Mucosa of descending colon (tissue), 3 donors: Measurements from ENCODE around the gene IQSEC2. TPM values are rescaled to one million over a fixed set of nuclear protein-coding genes. Genes with fewer than 3 reads are reported as not detected.

Experiments used
- ATAC-seq: fragments of 200-7000 bp; cut with Tn5 transposase; one replicate; pipeline ENCODE4 v1.9.1; 2020; ENCODE audit warnings: mild to moderate bottlenecking, moderate library complexity
- DNase-seq, 3 donors: peaks; one replicate each; pipeline ENCODE4 v3.0.0-alpha.2; 2020
- H3K36me3 ChIP-seq: fragments of 200-600 bp; one replicate; pipeline ENCODE4 v1.8.0; 2021; ENCODE audit warnings: low read depth, mild to moderate bottlenecking
- H3K4me1 ChIP-seq: fragments of 200-600 bp; one replicate; pipeline ENCODE4 v1.8.0; 2021; ENCODE audit warnings: low read depth, mild to moderate bottlenecking
- H3K4me3 ChIP-seq: fragments of 200-600 bp; one replicate; pipeline ENCODE4 v1.8.0; 2021; ENCODE audit warnings: mild to moderate bottlenecking
- H3K9me3 ChIP-seq: fragments of 200-600 bp; one replicate; pipeline ENCODE4 v1.8.0; 2021; ENCODE audit warnings: mild to moderate bottlenecking
- intact Hi-C, 2 donors: fragments of 100-400 bp; cut with DNase I in 1 of 2; cut with micrococcal nuclease in 1 of 2; formaldehyde crosslinking; loops; one replicate each; pipeline versions ENCODE4 v1.11.0 to v1.11.1; 2022; cut with DNase I, micrococcal nuclease
- total RNA-seq, 3 donors: library from RNA; stranded (reverse); fragmentation: NEBNext Ultra II Directional in 2 of 3; extraction: Animal tissue kit (Norgen Biotek cat#: 25700) in 2 of 3; gene quantifications; one replicate each; pipeline versions ENCODE4 v1.2.1 to v1.2.4, GENCODE V29; 2021 to 2023
- TF ChIP-seq, protein P1 (sequence below): fragments of 200-600 bp; IDR thresholded peaks from one replicate; pipeline ENCODE4 v1.8.0; 2022; ENCODE audit warnings: antibody characterized with exemption, mild to moderate bottlenecking
- donor health status: DM: no; HTN: no; CAD: no; lungs with moderate emphysema.
- donor health status: DM: no; HTN: no; CAD: no.
- donor health status: DM: no; HTN: yes; CAD: no.

The IQSEC2 gene
- total RNA-seq, 3 donors from 2014 or later: 28.0 to 39.3 (median 30.9) TPM

DNA sequence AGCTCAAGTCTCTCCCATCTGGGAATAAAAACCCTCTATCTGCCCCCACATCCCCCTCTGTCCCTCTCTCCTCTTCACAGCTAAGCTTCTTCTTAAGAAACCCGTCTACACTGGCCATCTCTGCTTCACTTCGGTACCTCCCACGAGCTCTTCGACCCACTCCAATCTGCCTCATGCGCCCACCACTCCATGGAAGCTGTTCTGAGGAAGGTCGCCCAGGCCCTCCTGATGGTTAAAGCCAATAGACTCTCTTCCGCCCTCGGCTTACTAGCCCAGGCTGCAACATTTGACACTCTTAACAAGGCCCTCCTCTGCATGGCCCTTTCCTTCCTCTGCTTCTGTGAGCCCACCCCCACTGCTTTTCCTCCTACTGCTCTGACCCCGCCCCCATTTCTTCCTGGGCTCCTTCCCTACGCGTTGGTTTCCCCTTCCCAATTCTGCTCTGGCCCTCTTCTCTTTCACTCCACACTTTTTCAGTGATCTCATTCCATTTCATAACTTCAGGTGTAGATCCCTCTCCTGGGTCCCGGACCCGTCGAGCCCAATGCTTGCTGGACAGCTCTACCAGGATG, 11.8 kb downstream of the IQSEC2 start:
- Histone ChIP-seq H3K36me3 (no peaks in the 10 kb centered on the region), H3K9me3 (no peaks in the 10 kb centered on the region), H3K4me3 (no peak overlapping the region), H3K4me1 (peaks cover 2% of the 10 kb centered on the region)
- ATAC-seq: no peak
- DNase-seq: no peak
- TF ChIP-seq, protein P1, sequence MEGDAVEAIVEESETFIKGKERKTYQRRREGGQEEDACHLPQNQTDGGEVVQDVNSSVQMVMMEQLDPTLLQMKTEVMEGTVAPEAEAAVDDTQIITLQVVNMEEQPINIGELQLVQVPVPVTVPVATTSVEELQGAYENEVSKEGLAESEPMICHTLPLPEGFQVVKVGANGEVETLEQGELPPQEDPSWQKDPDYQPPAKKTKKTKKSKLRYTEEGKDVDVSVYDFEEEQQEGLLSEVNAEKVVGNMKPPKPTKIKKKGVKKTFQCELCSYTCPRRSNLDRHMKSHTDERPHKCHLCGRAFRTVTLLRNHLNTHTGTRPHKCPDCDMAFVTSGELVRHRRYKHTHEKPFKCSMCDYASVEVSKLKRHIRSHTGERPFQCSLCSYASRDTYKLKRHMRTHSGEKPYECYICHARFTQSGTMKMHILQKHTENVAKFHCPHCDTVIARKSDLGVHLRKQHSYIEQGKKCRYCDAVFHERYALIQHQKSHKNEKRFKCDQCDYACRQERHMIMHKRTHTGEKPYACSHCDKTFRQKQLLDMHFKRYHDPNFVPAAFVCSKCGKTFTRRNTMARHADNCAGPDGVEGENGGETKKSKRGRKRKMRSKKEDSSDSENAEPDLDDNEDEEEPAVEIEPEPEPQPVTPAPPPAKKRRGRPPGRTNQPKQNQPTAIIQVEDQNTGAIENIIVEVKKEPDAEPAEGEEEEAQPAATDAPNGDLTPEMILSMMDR: no peak
- intact Hi-C loops: no loop called here

GRCh38 chrX:53268173-53268572, 13.2 kb downstream of the IQSEC2 start:
- no peaks in the 10 kb centered on the region for H3K9me3 ChIP-seq
- H3K4me1 ChIP-seq: peaks cover 2% of the 10 kb centered on the region
- DNase-seq (no peak), ATAC-seq (no peak)
- H3K4me3 ChIP-seq: no peak overlapping the region
- H3K36me3 ChIP-seq: no peaks in the 10 kb centered on the region
- TF ChIP-seq, protein P1: no peak
- intact Hi-C loops: no loop called here

- intact Hi-C loops: no loop called here
- no peak overlapping the region for H3K4me3 ChIP-seq
- DNase-seq (no peak), ATAC-seq (no peak)
- TF ChIP-seq, protein P1: no peak
- no peaks in the 10 kb centered on the region for H3K9me3 ChIP-seq
- H3K4me1 ChIP-seq: peaks cover 2% of the 10 kb centered on the region
- no peaks in the 10 kb centered on the region for H3K36me3 ChIP-seq
Measured at GRCh38 chrX:53266914-53267313, 14.5 kb downstream of the IQSEC2 start.

DNA sequence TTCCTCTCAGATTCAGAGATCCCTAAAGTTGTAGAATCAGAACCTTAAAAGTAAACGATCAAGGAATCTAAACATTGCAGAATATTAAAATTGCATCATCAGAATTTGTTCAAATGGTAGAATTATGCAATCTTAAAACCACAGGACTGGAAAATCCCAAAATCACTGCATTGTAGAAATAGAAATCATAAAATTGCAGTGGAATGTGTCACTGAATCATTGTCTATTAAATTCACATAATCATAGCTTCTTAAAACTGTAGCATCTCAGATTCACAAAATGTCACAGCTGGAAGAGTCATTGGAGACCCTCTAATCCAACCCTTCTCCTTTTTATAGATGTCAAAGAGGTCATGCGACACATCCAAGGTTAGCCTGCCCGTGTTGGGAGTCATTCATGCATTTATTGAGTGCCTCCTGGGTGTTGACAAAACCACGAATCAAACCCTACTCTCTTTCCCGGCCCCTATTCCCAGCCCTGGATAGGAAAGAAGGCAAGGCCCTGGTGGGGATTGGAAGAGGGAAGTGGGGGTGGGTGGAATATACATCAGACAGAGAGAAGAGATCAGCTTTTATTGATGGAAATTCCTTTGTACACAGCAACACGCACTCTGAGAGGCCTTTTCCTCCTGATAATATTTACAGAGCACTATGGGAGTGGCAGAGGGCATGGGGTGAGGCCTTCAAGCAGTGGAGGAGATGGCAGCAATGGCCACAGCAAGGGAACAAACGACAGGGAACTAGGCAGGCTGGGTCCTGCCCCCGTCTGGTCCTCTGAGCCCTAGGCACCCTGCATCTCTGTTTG, 15.4 kb downstream of the IQSEC2 start:
- TF ChIP-seq, protein P1: no peak

DNA sequence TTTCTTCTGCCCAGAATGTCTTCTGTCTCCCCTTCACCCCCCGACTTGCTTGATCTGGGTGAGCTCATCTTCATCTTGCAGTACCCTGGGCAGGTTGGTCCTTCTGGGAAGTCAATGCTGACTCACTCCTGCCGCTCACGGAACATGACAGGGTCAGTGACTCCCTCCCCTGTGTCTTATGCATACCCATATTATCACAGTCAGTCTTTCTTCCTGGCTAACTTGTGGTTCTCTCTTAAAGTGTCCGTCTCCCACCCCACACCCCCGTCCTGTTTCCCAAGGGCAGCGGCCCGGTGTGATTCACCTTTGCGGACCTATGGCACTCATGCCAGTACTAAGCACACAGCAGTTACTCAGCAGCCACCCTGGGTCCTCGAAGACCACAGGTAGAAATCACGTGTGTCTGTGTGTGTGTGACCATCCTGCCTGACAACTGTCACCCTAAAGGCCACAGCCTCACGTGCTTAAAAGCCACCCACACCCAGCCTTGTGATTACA, 17.7 kb downstream of the IQSEC2 start:
- Histone ChIP-seq H3K4me3 (no peak overlapping the region), H3K9me3 (no peaks in the 10 kb centered on the region), H3K4me1 (peaks cover 2% of the 10 kb centered on the region), H3K36me3 (no peaks in the 10 kb centered on the region)
- ATAC-seq (peak; percentile 3), DNase-seq (no peak)
- intact Hi-C loops: no loop called here
- TF ChIP-seq, protein P1: no peak

More for the DNA sequence above, 15.4 kb downstream of the IQSEC2 start:
- ATAC-seq (peak; percentile 82), DNase-seq (peak in 1 of 3 donors; percentile 42)
- H3K4me1 ChIP-seq: peaks cover 2% of the 10 kb centered on the region
- intact Hi-C loops: no loop called here
- H3K9me3 ChIP-seq: no peaks in the 10 kb centered on the region
- H3K36me3 ChIP-seq: no peaks in the 10 kb centered on the region
- no peak overlapping the region for H3K4me3 ChIP-seq
